IMR-90 (cell line): ENCODE data around the gene ENPEP. TPM values are rescaled to one million over a fixed set of nuclear protein-coding genes. Genes with fewer than 3 reads are reported as not detected.

Experiments used
- ATAC-seq: fragments of 200-7000 bp; cut with Tn5 transposase; 2 replicates; pipeline ENCODE4 v1.9.1; 2020; ENCODE audit warnings: low read depth, mild to moderate bottlenecking, moderate library complexity
- BruUV-seq: library from RNA; stranded (reverse); fragments of 400-500 nt; replicated peaks from 2 replicates; lab custom pipeline; 2021; lab: Mats Ljungman, UMichigan
- CTCF ChIA-PET: fragments of 300-600 bp; formaldehyde crosslinking; extraction: SDS; loops from one replicate; lab custom pipeline; 2021; ENCODE audit warnings: antibody characterized with exemption; lab: Yijun Ruan, JAX
- POLR2A ChIA-PET: fragments of 300-600 bp; sonication (Branson Sonifier 250); formaldehyde crosslinking; loops from one replicate; lab custom pipeline; 2022; ENCODE audit warnings: antibody characterized with exemption; ENCODE audit not compliant: unreplicated experiment; lab: Charles Lee
- DNase-seq: peaks from one replicate; pipeline ENCODE4 v3.0.0; 2013
- H2AFZ ChIP-seq: replicated peaks from 2 replicates; pipeline ENCODE3; 2013; ENCODE audit warnings: low read length, mild to moderate bottlenecking; ENCODE audit not compliant: poor library complexity
- H2AK5ac ChIP-seq: 2 replicates; pipeline ENCODE4 v1.6.1; 2013; ENCODE audit warnings: low read depth, low read length, inconsistent platforms
- H2AK9ac ChIP-seq: replicated peaks from 2 replicates; pipeline ENCODE3; 2013; ENCODE audit warnings: mild to moderate bottlenecking, low read depth, low read length, moderate library complexity; ENCODE audit not compliant: poor library complexity
- H2BK120ac ChIP-seq: 2 replicates; pipeline ENCODE4 v1.6.1; 2013; ENCODE audit warnings: low read depth, low read length, inconsistent platforms
- H2BK15ac ChIP-seq: 3 replicates; pipeline ENCODE4 v1.6.1; 2013; ENCODE audit warnings: low read depth, low read length, inconsistent platforms
- H2BK20ac ChIP-seq: 2 replicates; pipeline ENCODE4 v1.6.1; 2013; ENCODE audit warnings: low read depth, mild to moderate bottlenecking, inconsistent platforms, low read length, moderate library complexity
- H2BK5ac ChIP-seq: 2 replicates; pipeline ENCODE4 v1.6.1; 2013; ENCODE audit warnings: mild to moderate bottlenecking, low read depth, low read length, inconsistent platforms; ENCODE audit not compliant: poor library complexity, severe bottlenecking
- H3K14ac ChIP-seq: replicated peaks from 2 replicates; pipeline ENCODE4 v1.6.1; 2013; ENCODE audit warnings: low read depth, low read length, inconsistent platforms
- H3K18ac ChIP-seq: 2 replicates; pipeline ENCODE4 v1.6.1; 2013; ENCODE audit warnings: low read depth, low read length, control low read depth
- H3K23ac ChIP-seq: 2 replicates; pipeline ENCODE4 v1.6.1; 2013; ENCODE audit warnings: low read depth, low read length, inconsistent platforms
- H3K27ac ChIP-seq: 2 replicates; pipeline ENCODE4 v1.5.1; 2013; ENCODE audit warnings: mild to moderate bottlenecking, control low read depth, low read length; ENCODE audit not compliant: insufficient read depth
- H3K27me3 ChIP-seq: 2 replicates; pipeline ENCODE4 v1.6.1; 2013; ENCODE audit warnings: low read length; ENCODE audit not compliant: control insufficient read depth, insufficient read depth
- H3K36me3 ChIP-seq: 2 replicates; pipeline ENCODE4 v1.6.1; 2013; ENCODE audit warnings: low read length, mixed read lengths; ENCODE audit not compliant: control insufficient read depth, insufficient read depth
- H3K4ac ChIP-seq: 2 replicates; pipeline ENCODE4 v1.6.1; 2013; ENCODE audit warnings: low read depth, low read length, inconsistent platforms
- H3K4me1 ChIP-seq: 2 replicates; pipeline ENCODE4 v1.6.1; 2013; ENCODE audit warnings: low read length, mixed read lengths; ENCODE audit not compliant: control insufficient read depth, insufficient read depth
- H3K4me2 ChIP-seq: 2 replicates; pipeline ENCODE4 v1.6.1; 2013; ENCODE audit warnings: low read depth, mild to moderate bottlenecking, control low read depth, low read length, moderate library complexity
- H3K4me3 ChIP-seq: 2 replicates; pipeline ENCODE4 v1.5.1; 2013; ENCODE audit warnings: low read depth, mild to moderate bottlenecking, control low read depth, low read length, moderate library complexity; ENCODE audit not compliant: insufficient read depth
- H3K56ac ChIP-seq: 2 replicates; pipeline ENCODE4 v1.6.1; 2013; ENCODE audit warnings: low read length, inconsistent platforms; ENCODE audit not compliant: insufficient read depth; ENCODE audit errors: extremely low read depth
- H3K79me1 ChIP-seq, 2 experiments: 2 replicates each; pipeline ENCODE4 v1.6.1; 2013; ENCODE audit warnings: low read length in 2 of 2, inconsistent platforms in 1 of 2, low read depth in 1 of 2
- H3K9ac ChIP-seq: 2 replicates; pipeline ENCODE4 v1.6.1; 2013; ENCODE audit warnings: low read depth, low read length, control low read depth
- H3K9me1 ChIP-seq: 2 replicates; pipeline ENCODE4 v1.6.1; 2013; ENCODE audit warnings: low read length, inconsistent platforms; ENCODE audit not compliant: insufficient read depth
- H3K9me3 ChIP-seq: 2 replicates; pipeline ENCODE4 v1.6.1; 2013; ENCODE audit warnings: low read length; ENCODE audit not compliant: control insufficient read depth, insufficient read depth
- H4K20me1 ChIP-seq: 2 replicates; pipeline ENCODE4 v1.6.1; 2013; ENCODE audit warnings: low read length, inconsistent platforms; ENCODE audit not compliant: insufficient read depth
- H4K5ac ChIP-seq: 2 replicates; pipeline ENCODE4 v1.6.1; 2013; ENCODE audit warnings: mild to moderate bottlenecking, low read depth, low read length, control low read depth
- H4K8ac ChIP-seq, 2 experiments: 2 replicates each; pipeline ENCODE4 v1.6.1; 2013; ENCODE audit warnings: low read depth in 2 of 2, low read length in 2 of 2, control low read depth in 1 of 2, inconsistent platforms in 1 of 2
- H4K91ac ChIP-seq: 2 replicates; pipeline ENCODE4 v1.6.1; 2013; ENCODE audit warnings: low read depth, low read length, inconsistent platforms; ENCODE audit not compliant: insufficient read depth
- RAD21 ChIP-seq: IDR thresholded peaks from 2 replicates; pipeline ENCODE4 v1.6.1; 2012; ENCODE audit warnings: low read length, improper control_type of control experiment
- RFX5 ChIP-seq: IDR thresholded peaks from 2 replicates; pipeline ENCODE4 v1.8.0; 2012; ENCODE audit warnings: low read depth, mild to moderate bottlenecking, low read length, moderate library complexity
- WGBS, 2 experiments: methylation state at CpG; one replicate each; pipeline versions ENCODE4 v1.1.5 to v1.1.7; 2013; ENCODE audit warnings: missing lambda C conversion rate in 2 of 2; ENCODE audit not compliant: insufficient read length in 1 of 2; ENCODE audit errors: extremely low coverage in 2 of 2; 5-methylcytosine and 5-hydroxymethylcytosine counted together
- dilution Hi-C: fragments of 300-500 bp; cut with HindIII; formaldehyde crosslinking; loops from one replicate; pipeline ENCODE4 v1.14.3; 2018; ENCODE audit warnings: low sequenced_read_pairs; ENCODE audit not compliant: unreplicated experiment
- in situ Hi-C: fragments of 300-500 bp; cut with MboI; formaldehyde crosslinking; loops from 3 replicates; pipeline ENCODE4 v1.14.3; 2019; ENCODE audit warnings: low sequenced_read_pairs, inconsistent platforms, mixed read lengths
- intact Hi-C: fragments of 100-400 bp; cut with micrococcal nuclease; formaldehyde crosslinking; loops from 2 replicates; pipeline ENCODE4 v1.10.0; 2022
- polyA plus RNA-seq, 3 experiments: library from polyadenylated mRNA; depleted of rRNA; stranded (reverse); fragments of >200 nt; gene quantifications; 2 replicates each; pipeline ENCODE4 v1.2.3, GENCODE V29; 2012; ENCODE audit warnings: low replicate concordance in 1 of 3
- total RNA-seq: library from RNA; depleted of rRNA; stranded (reverse); fragments of >200 nt; gene quantifications from 2 replicates; pipeline ENCODE4 v1.2.3, GENCODE V29; 2012
- TF ChIP-seq, protein P1 (sequence below): conservative IDR thresholded peaks from 2 replicates; pipeline ENCODE4 v1.5.1; 2012; ENCODE audit warnings: mild to moderate bottlenecking, low read depth, low read length, improper control_type of control experiment

Gene ENPEP
- total and polyA plus RNA-seq, 2 of the 4 experiments (the other 2 are of a cell fraction): 0.12 to 0.18 TPM

DNA sequence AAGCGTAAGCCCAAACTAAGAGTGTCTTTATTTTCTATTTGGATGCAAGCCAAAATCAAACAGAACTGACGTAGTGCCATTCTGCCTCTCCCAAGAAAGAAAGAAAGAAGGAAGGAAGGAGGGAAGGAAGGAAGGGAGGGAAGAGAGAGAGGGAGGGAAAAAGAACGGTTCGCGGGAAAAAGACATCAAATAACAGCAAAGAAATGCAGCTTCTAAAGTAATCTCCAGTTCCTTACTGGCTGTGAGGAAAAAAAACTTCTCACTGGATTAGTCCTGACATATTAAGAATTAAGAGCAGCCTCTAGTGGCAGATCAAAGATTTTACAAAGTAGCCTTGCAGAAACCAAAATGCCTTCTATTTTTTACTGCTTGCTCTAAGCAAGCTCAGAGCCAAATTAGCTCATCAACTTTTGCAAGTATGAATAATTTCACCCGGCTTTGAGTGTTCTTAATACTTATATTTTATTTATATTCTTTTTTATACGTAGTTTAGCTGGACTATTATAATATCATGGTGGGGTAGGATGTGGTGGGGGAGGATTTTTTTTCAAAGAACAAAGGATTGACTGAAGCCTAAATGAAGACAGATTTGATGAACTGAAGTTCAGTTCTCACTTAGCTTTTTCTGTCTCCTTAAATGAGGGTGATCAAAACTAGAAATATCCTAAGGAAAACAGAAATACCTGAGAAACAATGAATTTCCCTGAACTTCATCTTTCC lies 110.3 kb downstream of the ENPEP start:
- Histone ChIP-seq H2BK5ac (no peak overlapping the region), H2AFZ (no peak overlapping the region), H2BK20ac (no peak overlapping the region), H3K23ac (no peak overlapping the region), H3K9me1 (no peaks in the 10 kb centered on the region), H3K79me1 (no peaks in the 10 kb centered on the region), H3K4me2 (peak overlapping the region; percentile 83; the same call in 1 of the 2 replicates), H2BK15ac (no peak overlapping the region), H4K20me1 (no peaks in the 10 kb centered on the region), H4K91ac (no peak overlapping the region), H3K9ac (no peak overlapping the region), H3K9me3 (no peaks in the 10 kb centered on the region), H3K18ac (no peak overlapping the region), H2AK9ac (no peak overlapping the region), H3K56ac (no peak overlapping the region), H2AK5ac (no peak overlapping the region), H3K14ac (no peak overlapping the region), H4K5ac (no peak overlapping the region), H4K8ac (no peak overlapping the region), H2BK120ac (no peak overlapping the region), H3K27ac (no peak overlapping the region), H3K27me3 (no peaks in the 10 kb centered on the region), H3K4ac (no peak overlapping the region), H3K36me3 (no peaks in the 10 kb centered on the region), H3K4me3 (no peak overlapping the region; the same call in 1 of the 2 replicates), H3K4me1 (no peaks in the 10 kb centered on the region)
- ChIA-PET CTCF (interaction anchor here (0.6 to 1.2 kb wide), 4 partner anchors 12 to 141 kb away, joined by 3 to 6 read pairs (median 3); no protein-coding TSS in a partner anchor), POLR2A (no interaction called here)
- DNase-seq (peak; percentile 69), ATAC-seq (peak; percentile 91)
- dilution Hi-C loops: no loop called here
- WGBS, 2 experiments: no CpG with 5 or more reads among the region's 7 CpGs
- intact Hi-C loops: no loop called here
- in situ Hi-C loops: no loop called here
- TF ChIP-seq RAD21 (peak; percentile 32), RFX5 (no peak)
- TF ChIP-seq, protein P1, sequence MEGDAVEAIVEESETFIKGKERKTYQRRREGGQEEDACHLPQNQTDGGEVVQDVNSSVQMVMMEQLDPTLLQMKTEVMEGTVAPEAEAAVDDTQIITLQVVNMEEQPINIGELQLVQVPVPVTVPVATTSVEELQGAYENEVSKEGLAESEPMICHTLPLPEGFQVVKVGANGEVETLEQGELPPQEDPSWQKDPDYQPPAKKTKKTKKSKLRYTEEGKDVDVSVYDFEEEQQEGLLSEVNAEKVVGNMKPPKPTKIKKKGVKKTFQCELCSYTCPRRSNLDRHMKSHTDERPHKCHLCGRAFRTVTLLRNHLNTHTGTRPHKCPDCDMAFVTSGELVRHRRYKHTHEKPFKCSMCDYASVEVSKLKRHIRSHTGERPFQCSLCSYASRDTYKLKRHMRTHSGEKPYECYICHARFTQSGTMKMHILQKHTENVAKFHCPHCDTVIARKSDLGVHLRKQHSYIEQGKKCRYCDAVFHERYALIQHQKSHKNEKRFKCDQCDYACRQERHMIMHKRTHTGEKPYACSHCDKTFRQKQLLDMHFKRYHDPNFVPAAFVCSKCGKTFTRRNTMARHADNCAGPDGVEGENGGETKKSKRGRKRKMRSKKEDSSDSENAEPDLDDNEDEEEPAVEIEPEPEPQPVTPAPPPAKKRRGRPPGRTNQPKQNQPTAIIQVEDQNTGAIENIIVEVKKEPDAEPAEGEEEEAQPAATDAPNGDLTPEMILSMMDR: peak; percentile 57
- BruUV-seq: no TSS peak
